CD4-positive, alpha-beta T cell treated with Interleukin-6 at 100 ng/mL for 8 hours (primary cell): ENCODE data around the gene YTHDF1.

Experiments
- DNase-seq: peaks from one replicate; pipeline ENCODE4 v3.0.0-alpha.2; 2020; ENCODE audit warnings: mixed read lengths, low spot score

Gene YTHDF1

DNA sequence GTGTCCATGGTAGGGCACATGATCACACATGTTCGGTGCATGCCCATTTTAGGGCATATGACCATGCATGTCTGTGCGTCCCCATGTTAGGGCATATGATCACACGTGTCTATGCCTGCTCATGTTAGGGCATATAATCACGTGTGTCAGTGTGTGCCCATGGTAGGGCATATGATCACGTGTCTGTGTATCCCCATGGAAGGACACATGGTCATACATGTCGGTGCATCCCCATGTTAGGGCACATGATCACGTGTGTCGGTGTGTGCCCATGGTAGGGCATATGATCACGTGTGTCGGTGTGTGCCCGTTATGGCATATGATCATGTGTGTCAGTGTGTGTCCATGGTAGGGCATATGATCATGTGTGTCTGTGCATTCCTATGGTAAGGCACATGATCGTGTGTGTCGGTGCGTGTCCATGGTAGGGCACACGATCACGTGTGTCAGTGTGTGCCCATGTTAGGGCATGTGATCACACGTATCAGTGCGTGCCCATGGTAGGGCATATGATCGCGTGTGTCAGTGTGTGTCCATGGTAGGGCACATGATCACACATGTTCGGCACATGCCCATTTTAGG is 30.6 kb downstream of the YTHDF1 start:
- no peak for DNase-seq

DNA sequence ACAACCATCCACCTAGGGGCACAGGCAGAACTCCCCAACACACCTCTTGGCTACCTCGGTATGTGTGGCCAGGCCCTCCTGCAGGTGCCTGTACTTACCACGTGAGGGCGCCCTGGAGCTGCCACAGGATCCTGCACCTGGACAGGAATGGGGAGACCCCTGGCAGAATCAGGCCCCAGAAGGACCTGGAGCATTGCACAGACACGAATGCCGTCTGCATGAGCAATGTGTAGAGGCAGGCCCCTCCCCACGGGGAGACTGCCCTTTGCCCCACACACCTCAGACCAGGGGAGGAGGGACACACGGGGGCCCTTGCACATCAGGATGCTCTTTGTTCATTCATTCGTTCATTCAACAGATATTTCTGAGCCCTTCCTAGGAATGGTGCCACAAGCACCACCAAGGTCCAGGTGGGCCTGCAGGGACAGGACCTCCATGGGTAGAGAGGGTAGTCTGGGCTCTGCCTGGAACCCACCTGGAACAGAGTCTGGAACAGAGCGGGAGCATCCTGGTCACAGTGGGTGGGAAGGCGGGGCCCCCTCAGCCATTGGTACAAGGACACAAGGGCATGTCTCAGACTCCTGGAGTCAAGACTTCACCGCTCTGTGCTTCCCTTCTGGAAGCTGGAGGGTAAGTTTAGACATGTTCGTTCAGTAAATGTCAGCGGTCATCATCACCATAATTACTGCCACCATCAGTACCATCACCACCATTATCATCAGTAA is 32.3 kb downstream of the YTHDF1 start:
- DNase-seq = peak; percentile 32

DNA sequence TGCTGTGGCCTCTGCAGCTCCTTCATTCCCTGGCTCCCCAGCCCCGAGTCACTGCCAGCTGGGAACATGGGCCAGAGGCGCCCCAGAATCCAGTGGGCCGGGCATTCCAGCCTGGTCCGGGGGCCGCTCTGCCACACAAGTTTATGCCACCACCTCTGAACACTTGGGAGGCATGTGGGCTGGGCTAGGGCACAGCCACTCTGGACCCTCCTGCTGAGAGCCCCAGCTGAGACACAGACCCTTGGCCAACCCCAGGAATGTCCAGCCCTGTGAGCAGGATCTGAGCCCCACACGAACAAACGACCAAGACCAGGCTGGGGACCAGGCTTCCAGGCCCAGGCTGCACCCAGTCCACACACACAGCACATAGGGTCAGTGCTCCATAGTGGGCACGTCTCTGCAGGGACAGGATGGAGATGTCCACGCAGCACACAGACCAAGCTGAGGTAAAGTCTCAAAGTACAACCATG is 33.0 kb downstream of the YTHDF1 start:
- DNase-seq = no peak

DNA sequence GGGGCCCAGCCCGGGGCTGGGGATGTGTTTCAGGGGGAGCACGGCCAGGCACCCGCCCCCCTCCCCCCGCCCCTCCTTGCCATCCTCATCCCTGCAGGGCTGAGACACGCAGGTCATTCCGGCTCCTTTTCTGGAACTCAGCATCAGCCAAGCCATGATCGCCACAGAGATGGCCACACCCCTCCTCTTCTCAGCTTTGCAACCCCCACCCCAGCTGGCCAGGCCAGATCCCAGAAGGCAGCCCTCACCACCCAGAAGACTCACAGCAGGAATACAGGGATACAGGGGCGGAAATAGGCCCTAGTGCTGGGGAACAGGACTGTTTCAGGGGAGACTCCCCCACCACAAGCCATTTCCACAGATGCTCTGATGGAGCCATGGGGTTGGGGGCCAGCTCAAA is 33.5 kb downstream of the YTHDF1 start:
- no peak for DNase-seq

DNA sequence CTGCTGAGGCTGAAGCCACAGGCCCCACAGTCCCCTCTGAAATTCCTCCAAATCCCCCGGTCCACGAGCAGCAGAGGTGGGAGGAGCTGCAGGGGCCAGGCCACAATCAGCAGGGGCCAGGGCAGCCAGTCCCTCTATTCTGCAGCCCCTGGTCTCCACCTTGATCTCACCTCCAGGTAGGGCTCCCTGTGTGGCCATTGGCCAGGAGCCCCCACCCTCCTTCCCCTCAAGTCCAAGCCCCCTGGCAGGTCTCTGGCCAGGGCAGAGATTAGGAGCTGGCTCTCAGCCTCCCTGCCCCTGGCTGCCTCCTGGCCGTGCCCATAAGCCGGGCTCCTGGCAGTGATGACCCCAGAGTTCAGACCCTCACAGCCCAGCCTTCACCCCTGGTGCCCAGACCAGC is 34.7 kb downstream of the YTHDF1 start:
- no peak for DNase-seq

DNA sequence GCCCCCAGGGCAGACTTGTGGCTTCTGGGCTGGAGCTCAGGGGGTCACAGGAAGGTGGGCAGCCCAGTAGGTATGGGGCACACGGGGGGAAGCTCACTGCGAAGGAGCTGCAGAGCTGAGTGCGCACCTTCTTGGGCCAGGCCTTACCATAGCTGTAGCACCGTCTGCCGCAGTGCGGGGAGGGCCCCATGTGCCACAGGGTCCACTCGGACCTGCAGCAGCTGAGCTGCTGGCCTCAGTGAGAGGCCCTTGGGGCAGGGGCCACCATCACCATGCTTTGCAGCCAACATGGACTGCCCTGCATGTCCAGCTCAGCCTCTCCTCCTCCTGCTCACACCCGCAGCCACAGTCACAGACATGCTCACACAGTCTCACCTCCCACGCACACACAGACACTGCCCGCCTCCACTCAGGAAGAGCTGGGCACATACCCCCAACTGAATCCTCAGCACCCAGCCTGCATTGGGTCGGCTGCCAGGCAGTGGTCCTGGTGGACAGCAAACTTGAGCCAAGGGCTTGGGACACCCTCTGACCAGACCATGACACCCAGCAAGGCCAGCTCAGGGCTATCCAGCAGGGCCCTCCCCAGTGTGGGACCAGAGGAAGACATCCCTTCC is 35.3 kb downstream of the YTHDF1 start:
- DNase-seq = no peak

DNA sequence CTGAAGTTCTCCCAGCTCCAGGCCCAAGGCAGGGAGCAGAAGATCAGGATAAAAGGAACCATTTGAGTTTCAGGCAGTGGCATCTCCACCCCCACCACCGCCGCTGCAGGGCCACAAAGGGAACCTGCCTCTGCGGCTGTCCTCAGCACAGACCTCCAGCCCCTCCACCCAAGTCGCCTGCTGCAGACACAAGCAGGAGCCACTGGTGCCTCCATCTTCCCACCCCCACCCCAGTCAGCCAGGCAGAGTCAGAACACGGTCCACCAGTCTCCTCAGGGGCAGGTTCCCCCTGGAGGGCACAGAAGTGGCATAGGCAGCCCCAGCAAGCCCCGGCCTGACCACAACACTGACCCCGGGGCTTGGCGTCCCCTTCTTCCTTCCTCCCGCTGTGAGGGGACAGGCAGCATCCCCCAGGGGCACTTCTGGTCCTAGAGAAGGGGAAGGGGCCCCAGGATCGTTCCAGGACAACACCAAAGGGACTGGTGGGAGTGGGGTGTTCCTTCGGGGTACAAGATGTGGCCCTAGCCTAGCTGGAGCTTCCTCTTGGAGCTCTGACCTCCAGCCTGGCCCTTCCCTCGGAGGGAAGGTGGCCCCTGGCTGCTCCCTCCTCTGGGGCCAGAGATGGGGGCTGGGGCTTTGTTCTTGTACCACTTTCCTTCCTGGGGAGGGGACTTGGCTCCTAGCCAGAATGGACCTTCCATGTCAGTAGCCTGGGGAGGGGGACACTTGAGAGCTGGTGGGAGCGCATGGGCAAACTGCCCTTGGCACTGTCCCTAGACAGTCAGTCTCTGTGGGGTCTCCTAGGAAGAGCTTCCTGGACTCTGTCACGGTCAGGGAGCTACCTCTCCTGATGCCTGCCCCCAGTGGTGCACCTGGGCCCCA is 36.0 kb downstream of the YTHDF1 start:
- no peak for DNase-seq

DNA sequence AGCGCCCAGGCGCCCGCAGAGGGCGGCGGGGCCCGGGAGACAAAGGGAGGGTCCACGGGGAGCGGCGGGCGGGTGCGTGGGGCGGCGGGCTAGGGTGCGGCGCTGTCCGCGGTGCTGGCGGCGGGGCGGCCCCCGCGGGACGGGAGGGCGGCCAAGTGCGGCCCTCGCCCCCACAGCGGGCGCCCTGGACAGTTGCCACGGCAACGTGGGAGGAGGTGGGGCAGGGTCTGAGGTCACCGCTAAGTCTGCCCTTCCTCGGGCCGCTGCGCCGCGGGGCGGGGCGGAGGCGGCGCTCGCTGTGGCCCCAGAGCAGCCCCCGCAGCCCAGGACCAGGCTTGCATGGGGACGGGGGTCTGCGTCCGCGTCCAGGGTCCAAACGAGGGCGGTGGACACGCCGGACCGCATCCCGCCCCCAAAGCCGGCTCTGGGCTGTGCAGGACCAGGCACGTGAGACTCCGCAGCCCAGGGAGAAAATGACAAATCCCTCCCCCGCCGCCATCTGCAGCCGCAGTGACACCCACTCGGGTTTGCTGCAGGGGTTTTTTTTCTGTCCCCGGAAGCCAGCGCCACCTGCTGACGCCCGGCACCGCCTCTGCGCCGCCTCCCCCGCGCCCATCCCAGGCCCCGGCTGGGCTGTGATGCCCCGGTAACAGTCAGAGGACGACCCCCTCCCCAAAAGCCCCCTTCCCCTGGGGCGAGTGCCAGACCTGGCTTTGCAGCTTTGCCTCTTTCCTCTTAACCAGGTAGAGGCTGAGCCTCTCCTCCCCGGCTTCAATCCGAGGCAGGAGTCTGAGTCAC is 36.8 kb downstream of the YTHDF1 start:
- DNase-seq = peak; percentile 66

DNA sequence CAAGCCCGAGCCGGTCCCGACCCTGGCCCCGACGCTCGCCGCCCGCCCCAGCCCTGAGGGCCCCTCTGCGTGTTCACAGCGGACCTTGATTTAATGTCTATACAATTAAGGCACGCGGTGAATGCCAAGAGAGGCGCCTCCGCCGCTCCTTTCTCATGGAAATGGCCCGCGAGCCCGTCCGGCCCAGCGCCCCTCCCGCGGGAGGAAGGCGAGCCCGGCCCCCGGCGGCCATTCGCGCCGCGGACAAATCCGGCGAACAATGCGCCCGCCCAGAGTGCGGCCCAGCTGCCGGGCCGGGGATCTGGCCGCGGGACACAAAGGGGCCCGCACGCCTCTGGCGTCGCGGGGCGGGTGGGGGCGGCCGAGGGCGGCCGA is 37.5 kb downstream of the YTHDF1 start:
- no peak for DNase-seq

DNA sequence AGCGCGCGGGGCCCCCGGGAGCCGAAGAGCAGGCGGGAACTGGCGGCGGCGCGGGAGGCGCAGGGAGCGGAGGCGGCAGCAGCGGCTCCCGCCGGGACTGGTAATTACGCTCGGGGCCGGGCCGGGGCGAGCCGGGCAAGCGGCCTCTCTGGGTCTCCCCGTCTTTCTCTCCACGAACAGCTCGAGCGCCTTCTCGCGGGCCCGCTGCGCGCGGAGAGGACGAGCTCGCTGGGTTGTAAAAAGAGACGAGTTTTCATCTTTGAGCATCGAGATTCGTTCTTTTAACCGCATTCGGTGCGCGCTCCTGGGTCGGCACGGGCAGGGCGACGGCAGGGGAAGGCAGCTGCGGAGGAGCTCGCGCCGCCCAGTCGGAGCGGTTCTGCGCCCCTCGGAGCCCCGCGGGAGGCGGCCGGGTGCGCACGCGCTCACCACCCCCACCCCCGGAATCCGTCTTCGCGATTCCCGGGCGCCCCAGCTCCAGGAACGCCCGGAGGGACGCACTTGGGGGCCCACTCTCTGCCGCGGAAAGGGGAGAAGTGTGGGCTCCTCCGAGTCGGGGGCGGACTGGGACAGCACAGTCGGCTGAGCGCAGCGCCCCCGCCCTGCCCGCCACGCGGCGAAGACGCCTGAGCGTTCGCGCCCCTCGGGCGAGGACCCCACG is 38.0 kb downstream of the YTHDF1 start:
- DNase-seq = no peak

DNA sequence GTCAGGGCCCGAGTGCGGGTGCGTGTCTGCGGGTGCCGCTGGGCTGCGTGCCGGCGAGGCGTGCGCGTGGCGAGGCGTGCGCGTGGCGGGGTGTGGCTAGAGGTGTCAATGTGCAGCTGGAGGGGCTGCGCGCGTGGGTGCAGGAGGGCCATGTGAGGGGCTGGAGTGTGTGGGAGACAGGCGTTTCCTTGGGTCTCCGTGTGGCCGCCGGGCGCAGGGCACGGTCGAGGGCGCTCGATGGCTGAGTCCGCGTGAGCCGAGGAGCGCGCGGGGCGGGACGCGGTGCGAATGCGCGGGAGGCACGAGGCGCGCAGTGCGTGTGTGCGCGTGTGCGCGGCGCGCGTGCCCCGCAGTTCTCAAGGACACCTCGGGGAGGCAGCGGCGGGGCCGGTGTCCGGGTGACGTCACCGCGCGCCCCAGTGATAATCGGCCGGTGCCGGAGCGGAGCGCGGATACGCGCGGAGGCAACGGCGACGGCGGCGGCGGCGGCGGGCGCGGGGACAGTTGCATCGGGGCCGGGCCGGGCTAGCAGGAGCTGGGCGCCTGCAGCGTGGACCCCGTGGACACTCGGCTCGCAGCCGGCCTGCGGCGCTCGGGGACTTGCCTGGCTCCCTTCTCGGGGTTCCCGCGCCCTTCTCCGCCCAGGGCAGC is 38.7 kb downstream of the YTHDF1 start:
- DNase-seq = no peak

DNA sequence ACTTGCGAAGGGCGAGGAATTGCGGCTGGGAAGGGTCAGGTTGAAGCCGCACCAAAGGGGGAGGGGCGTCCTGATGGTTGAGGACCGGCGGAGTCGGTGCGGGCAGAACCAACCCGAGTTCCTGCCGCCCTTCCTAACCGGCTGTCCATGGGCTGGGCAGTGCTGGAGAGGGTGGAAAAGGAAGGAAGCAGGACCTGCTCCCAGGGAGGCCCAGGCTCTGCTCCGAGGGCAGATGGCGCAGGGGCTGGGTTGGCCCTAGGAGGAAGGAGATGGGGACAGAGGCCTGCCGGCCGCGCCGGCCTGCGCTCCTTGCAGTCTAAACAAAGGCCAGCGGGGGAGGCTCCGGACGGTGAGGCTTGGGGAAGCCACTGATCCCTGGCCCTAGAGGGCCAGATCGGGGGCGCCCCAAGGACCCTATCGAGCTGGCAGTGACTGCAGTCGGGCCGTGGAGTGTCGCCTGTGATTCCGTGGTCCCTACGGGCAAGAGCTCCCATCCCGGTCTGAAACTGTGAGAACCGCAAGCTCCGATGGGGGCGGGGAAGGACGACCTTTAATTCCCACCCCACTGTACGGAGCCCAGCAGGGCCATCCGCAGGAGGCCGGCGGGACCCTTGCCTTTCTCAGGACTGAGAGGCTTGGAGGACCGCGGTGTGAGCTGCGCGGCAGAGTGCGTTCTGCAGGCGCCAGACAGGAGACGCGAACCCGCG is 39.4 kb downstream of the YTHDF1 start:
- no peak for DNase-seq

DNA sequence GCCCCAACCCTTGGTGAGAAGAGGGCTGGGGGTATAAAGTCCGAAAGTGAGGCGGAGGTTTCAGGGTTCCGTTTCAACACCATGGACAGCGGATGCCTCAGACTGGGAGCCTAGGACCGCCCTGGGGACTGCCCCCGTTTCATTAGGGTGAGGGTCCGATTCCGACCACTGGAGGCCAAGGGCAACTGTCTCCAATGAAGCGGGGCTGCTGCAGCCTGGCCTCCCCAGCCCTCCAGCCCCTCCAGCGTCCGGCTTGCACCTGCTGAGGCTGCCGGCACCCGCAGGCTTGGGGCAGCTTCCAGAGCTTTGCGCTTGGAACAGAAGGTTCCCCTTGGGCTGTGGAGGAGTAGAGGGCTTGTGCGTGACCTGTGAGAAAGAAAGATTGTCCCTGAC is 39.9 kb downstream of the YTHDF1 start:
- DNase-seq = no peak

DNA sequence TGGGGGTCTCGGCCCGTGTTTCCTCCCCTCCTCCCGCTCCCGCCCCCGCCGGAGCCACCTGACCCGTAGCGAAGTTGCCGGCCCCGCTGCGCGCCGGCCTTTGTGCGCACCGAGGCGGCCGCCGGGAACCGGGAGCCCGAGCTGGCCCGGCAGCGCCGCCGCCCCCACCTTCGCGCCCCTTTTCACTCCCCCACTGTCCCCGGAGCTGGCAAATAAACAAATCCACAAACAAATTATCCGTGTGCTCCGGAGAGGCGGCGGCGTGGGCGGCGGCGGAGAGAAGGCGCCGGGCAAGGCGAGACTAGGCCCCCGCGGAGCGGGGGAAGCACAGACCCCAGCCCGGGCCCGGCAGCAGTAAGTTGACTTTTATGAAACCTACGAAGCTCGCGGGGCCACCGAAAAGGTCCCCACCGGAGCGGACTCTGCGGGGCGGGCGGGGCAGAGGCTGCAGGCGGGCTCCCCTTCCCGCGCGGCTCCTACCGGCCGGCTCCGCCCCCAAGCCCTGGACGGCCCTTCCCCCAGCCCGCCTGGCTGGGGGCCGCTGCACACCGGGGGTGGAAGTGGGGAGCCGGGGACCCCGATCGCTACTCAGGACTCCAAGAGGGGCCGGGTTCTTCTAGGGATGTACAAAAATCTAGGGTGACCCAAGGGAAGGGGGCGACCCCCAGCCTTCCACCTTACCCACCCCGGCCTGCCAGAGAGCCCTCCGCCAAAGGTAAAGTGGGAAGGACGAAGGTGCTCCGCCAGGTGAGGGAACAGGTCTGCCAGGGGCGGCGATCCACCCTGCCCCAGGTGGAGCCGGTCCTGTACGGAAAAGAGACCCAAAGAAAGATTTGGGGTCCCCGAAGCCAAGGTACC is 40.7 kb downstream of the YTHDF1 start:
- no peak for DNase-seq

DNA sequence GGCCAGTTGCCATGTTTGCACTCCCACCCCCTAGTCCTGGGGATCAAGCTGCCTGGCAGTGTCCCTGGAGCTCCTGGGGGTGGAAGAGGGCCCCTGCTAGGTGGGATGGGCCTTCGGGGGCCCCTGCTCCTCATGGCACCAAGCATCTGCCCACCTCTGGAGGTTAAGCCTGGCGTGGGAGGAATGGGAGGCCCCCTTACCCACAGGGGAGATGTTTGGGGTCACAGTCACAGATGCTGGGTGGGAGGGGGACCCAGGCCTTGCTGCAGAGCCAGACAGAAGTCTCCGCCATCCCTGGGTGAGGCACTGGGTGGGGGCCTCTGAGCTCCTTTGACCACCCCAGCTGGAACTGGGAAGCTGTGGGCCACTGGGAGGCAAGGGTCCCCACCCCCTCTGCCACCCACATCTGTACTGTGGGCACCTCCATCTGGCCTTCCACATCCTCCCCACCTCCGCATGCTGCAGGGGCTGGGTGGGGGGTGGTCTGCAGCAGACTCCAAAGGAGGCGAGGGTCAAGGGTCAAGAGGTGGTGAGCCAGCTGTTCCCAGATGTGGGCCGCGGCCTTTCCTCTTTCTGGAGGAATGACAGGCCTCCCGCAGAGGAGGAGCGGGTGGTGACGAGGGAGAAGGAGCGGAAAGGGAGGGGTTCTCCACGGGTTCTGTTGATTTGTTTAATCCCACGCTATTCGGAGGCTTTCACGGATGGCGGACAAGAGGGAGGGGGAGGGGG is 41.5 kb downstream of the YTHDF1 start:
- DNase-seq = no peak

DNA sequence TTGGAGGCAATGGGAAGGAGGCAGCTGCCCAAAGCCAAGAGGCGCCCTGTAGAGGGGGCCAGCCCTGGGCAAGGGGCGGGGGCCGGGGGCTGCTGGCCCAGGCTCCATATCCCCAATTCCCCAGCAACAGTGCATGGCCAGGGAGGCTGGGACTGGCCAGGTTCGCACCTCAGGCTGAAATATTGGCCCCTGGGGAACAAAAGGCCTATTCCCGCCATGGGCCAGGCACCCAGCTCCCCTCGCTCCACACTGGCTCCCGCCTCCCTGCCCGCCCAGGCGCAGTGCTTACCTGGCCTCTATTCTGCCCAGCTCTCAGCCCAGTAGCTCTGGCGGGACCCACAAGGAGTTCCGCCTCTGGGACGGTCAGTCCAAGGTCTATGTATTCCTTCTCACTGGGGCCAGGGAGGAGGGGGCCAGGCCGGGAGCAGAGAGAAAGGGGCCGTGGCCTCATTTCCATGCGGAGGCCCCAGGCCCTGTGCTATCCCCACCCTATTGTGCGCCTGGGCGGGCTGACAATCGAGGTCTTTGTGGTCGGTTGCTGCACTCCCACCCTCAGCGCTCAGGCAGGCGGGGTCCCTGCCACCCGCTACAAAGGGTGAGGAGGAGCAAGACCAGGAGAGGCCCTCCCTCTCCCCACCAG is 42.3 kb downstream of the YTHDF1 start:
- no peak for DNase-seq

DNA sequence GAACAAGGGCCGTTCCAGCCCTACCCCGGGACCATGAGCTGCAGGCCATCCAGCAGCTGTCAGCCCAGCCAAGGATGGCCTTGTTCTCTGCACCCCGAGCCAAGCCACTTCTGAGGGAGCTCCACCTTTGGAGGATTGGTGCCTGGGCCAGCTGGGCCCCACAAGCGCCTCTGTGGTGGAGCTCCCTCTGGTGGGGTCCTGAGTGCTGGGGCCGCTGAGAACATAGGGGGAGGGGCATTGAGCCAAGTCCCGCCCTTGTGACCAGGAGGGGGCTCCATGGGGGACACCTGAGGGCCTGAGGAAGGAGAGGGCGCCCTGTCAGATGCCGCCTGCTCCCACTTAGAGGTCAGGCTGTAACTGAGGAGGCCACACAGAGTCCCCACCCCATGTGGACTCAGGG is 43.2 kb downstream of the YTHDF1 start:
- DNase-seq = no peak

DNA sequence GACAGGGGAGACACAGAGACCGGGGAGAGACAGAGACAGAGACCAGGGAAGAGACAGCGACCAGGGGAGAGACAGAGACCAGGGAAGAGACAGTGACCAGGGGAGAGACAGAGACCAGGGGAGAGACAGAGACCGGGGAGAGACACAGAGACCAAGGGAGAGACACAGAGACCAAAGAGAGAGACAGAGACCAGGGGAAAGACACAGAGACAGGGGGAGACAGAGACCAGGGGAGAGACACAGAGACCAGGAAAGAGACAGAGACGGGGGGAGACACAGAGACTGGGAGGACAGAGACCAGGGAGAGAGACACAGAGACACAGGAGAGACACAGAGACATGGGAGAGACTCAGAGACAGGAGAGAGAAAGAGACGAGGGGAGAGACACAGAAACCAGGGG is 43.9 kb downstream of the YTHDF1 start:
- no peak for DNase-seq
